DND-41 (cell line): Measurements from ENCODE around the gene PSMC3IP.

Experiments used
- ATAC-seq: fragments of 200-7000 bp; cut with Tn5 transposase; 3 replicates; pipeline ENCODE4 v1.9.1; 2021; ENCODE audit warnings: low read depth; ENCODE audit not compliant: insufficient read depth
- DNase-seq: peaks from one replicate; pipeline ENCODE4 v3.0.0-alpha.2; 2020
- H2AFZ ChIP-seq: 2 replicates; pipeline ENCODE4 v1.6.0; 2012; ENCODE audit warnings: low read depth, low read length
- H3K27ac ChIP-seq: 2 replicates; pipeline ENCODE4 v1.5.1; 2012; ENCODE audit warnings: low read length, inconsistent platforms
- H3K27me3 ChIP-seq: fragments of 200-600 bp; sonication (generic); 2 replicates; pipeline ENCODE4 v1.6.0; 2012; ENCODE audit warnings: low read length, mild to moderate bottlenecking, inconsistent platforms; ENCODE audit not compliant: insufficient read depth, poor library complexity
- H3K36me3 ChIP-seq: 2 replicates; pipeline ENCODE4 v1.5.1; 2012; ENCODE audit warnings: low read length, inconsistent platforms; ENCODE audit not compliant: insufficient read depth
- H3K4me1 ChIP-seq: 2 replicates; pipeline ENCODE4 v1.5.1; 2012; ENCODE audit warnings: mild to moderate bottlenecking, low read length; ENCODE audit not compliant: insufficient read depth
- H3K4me2 ChIP-seq: 2 replicates; pipeline ENCODE4 v1.6.0; 2012; ENCODE audit warnings: mild to moderate bottlenecking, moderate library complexity, low read length, inconsistent platforms; ENCODE audit not compliant: insufficient read depth
- H3K4me3 ChIP-seq, 2 experiments: fragments of 200-600 bp in 1 of 2; shearing (Covaris generic) in 1 of 2; 2 replicates each; pipeline ENCODE4 v1.5.1; 2012 to 2016; ENCODE audit warnings: inconsistent platforms in 2 of 2, low read length in 2 of 2, mild to moderate bottlenecking in 2 of 2, low read depth in 1 of 2, moderate library complexity in 1 of 2
- H3K79me2 ChIP-seq: 2 replicates; pipeline ENCODE4 v1.6.0; 2012; ENCODE audit warnings: low read length, inconsistent platforms; ENCODE audit not compliant: insufficient read depth
- H3K9ac ChIP-seq: 2 replicates; pipeline ENCODE4 v1.6.0; 2012; ENCODE audit warnings: low read depth, mild to moderate bottlenecking, inconsistent platforms, low read length, moderate library complexity
- H3K9me3 ChIP-seq: 2 replicates; pipeline ENCODE4 v1.5.1; 2012; ENCODE audit warnings: low read length, moderate library complexity, mild to moderate bottlenecking, inconsistent platforms; ENCODE audit not compliant: insufficient read depth, severe bottlenecking
- H4K20me1 ChIP-seq: 2 replicates; pipeline ENCODE4 v1.6.0; 2012; ENCODE audit warnings: low read length; ENCODE audit not compliant: insufficient read depth
- EZH2 ChIP-seq: IDR thresholded peaks from 3 replicates; pipeline ENCODE4 v1.6.1; 2012; ENCODE audit warnings: borderline replicate concordance, low read depth, mild to moderate bottlenecking, moderate library complexity, low read length, inconsistent platforms; ENCODE audit not compliant: severe bottlenecking
- TF ChIP-seq, protein P1 (sequence below): IDR thresholded peaks from 2 replicates; pipeline ENCODE4 v1.5.1; 2012; ENCODE audit warnings: borderline replicate concordance, low read length, moderate library complexity, mild to moderate bottlenecking; ENCODE audit not compliant: poor library complexity, severe bottlenecking; ENCODE audit errors: extremely low read depth

The PSMC3IP gene

DNA sequence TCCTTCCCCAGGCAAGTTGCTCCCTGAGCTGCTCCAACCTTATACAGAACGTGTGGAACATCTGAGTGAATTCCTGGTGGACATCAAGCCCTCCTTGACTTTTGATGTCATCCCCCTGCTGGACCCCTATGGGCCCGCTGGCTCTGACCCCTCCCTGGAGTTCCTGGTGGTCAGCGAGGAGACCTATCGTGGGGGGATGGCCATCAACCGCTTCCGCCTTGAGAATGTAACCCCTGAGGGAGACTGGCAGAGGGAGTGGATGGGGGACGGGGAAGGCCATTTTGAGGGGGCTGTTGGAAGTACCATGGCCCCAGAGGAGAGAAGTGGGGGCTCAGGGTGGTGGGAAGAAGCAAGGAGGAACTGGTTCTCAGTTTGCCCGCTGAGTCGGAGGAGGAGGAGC, 13.6 kb downstream of the PSMC3IP start:
- H3K9me3 ChIP-seq = no peaks in the 10 kb centered on the region
- ATAC-seq (no peak), DNase-seq (no peak)
- peak overlapping the region; percentile 100 for H3K4me2 ChIP-seq
- H3K79me2 ChIP-seq = peaks cover 59% of the 10 kb centered on the region
- H3K4me3 ChIP-seq = peak overlapping the region in 1 of 2 experiments; percentile 75; a peak in 2 of 4 replicates
- H2AFZ ChIP-seq = no peak overlapping the region
- H3K9ac ChIP-seq = peak overlapping the region; percentile 82
- peaks cover 58% of the 10 kb centered on the region for H3K36me3 ChIP-seq
- H3K4me1 ChIP-seq = peaks cover 67% of the 10 kb centered on the region
- no peaks in the 10 kb centered on the region for H3K27me3 ChIP-seq
- H3K27ac ChIP-seq = no peak overlapping the region
- TF ChIP-seq EZH2 = no peak
- TF ChIP-seq, protein P1, sequence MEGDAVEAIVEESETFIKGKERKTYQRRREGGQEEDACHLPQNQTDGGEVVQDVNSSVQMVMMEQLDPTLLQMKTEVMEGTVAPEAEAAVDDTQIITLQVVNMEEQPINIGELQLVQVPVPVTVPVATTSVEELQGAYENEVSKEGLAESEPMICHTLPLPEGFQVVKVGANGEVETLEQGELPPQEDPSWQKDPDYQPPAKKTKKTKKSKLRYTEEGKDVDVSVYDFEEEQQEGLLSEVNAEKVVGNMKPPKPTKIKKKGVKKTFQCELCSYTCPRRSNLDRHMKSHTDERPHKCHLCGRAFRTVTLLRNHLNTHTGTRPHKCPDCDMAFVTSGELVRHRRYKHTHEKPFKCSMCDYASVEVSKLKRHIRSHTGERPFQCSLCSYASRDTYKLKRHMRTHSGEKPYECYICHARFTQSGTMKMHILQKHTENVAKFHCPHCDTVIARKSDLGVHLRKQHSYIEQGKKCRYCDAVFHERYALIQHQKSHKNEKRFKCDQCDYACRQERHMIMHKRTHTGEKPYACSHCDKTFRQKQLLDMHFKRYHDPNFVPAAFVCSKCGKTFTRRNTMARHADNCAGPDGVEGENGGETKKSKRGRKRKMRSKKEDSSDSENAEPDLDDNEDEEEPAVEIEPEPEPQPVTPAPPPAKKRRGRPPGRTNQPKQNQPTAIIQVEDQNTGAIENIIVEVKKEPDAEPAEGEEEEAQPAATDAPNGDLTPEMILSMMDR = no peak
- H4K20me1 ChIP-seq = peaks cover 14% of the 10 kb centered on the region; the same call in 1 of the 2 replicates

DNA sequence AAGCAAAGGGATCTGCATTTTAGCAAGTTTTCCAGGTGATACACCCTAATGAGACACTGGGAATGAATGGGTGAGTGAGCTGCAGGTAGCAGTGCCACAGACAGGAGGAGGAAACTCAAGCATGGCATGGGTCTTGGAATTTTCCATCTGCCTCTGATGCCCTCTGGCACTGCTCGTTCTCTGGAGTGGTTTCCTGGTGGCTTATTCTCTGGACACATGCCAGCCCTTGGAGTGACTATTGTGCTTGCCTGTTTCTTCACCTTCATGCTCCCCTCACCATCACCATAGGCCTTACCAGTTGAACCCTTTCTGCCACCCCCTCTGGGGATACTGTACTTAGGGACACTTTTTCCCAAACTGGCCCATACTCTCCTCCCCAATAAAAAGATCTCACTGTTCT, 14.0 kb downstream of the PSMC3IP start:
- H3K36me3 ChIP-seq = peaks cover 54% of the 10 kb centered on the region
- peak overlapping the region; percentile 65 to 75; a peak in 3 of 4 replicates for H3K4me3 ChIP-seq
- H3K27me3 ChIP-seq = no peaks in the 10 kb centered on the region
- no peak overlapping the region for H2AFZ ChIP-seq
- H3K4me1 ChIP-seq = peaks cover 63% of the 10 kb centered on the region
- H3K4me2 ChIP-seq = peak overlapping the region; percentile 100
- TF ChIP-seq, protein P1 = no peak
- TF ChIP-seq EZH2 = no peak
- peaks cover 12% of the 10 kb centered on the region; the same call in 1 of the 2 replicates for H4K20me1 ChIP-seq
- H3K27ac ChIP-seq = peak overlapping the region; percentile 90
- peaks cover 55% of the 10 kb centered on the region for H3K79me2 ChIP-seq
- peak overlapping the region; percentile 82 for H3K9ac ChIP-seq
- ATAC-seq (no peak), DNase-seq (no peak)
- H3K9me3 ChIP-seq = no peaks in the 10 kb centered on the region

- Histone ChIP-seq H3K27me3 (no peaks in the 10 kb centered on the region), H3K27ac (peak overlapping the region; percentile 90), H4K20me1 (peaks cover 12% of the 10 kb centered on the region; the same call in 1 of the 2 replicates), H2AFZ (no peak overlapping the region), H3K36me3 (peaks cover 51% of the 10 kb centered on the region), H3K9ac (peak overlapping the region; percentile 82), H3K9me3 (no peaks in the 10 kb centered on the region), H3K4me3 (peak overlapping the region; percentile 65 to 75; a peak in 3 of 4 replicates), H3K4me2 (peak overlapping the region; percentile 100), H3K4me1 (peaks cover 59% of the 10 kb centered on the region), H3K79me2 (peaks cover 51% of the 10 kb centered on the region)
- TF ChIP-seq EZH2 = no peak
- TF ChIP-seq, protein P1 = no peak
- ATAC-seq = no peak
- no peak for DNase-seq
Measured at GRCh38 chr17:42563143-42563509, 14.4 kb downstream of the PSMC3IP start.
